Measurements from ENCODE around the gene ZHX3. TPM values are rescaled to one million over a fixed set of nuclear protein-coding genes. Genes with fewer than 3 reads are reported as not detected.

ZHX3 gene
- total RNA-seq, 1 experiment from 2014 or later: 24.6 TPM

- BruUV-seq (replicated peaks): no TSS peak
- no peaks in the 10 kb centered on the region for H3K9me3 Mint-ChIP-seq (ENCODE audit: unreplicated experiment)
- no peak overlapping the region for H3K27ac Mint-ChIP-seq (ENCODE audit: unreplicated experiment)
Observed at GRCh38 chr20:41260734-41261220, 56.8 kb downstream of the ZHX3 start.

GRCh38 chr20:41259309-41259708 is 58.2 kb downstream of the ZHX3 start:
- TF ChIP-seq CTCF (IDR thresholded peaks at IDR 0.05; ENCODE audit: insufficient read depth in 1 of 2, low read depth in 1 of 2, low read length in 1 of 2, severe bottlenecking in 1 of 2, unreplicated experiment in 1 of 2): no peak
- intact Hi-C loops (cut with micrococcal nuclease; ENCODE audit: unreplicated experiment): no loop called here
- H3K27me3 ChIP-seq (replicated peaks; ENCODE audit: control insufficient read depth, insufficient read depth, low read length): no peaks in the 10 kb centered on the region
- H3K9me3 ChIP-seq: no peaks in the 10 kb centered on the region
- no peaks in the 10 kb centered on the region for H3K36me3 Mint-ChIP-seq (ENCODE audit: insufficient read depth, unreplicated experiment)
- no peaks in the 10 kb centered on the region for H3K4me1 ChIP-seq
- H3K4me1 Mint-ChIP-seq (ENCODE audit: low read depth, unreplicated experiment): no peaks in the 10 kb centered on the region
- no TSS peak for BruUV-seq (replicated peaks)
- ChIA-PET CTCF (no interaction called here), POLR2A (no interaction called here)
- H3K27ac Mint-ChIP-seq (ENCODE audit: unreplicated experiment): no peak overlapping the region
- H3K9me3 Mint-ChIP-seq (ENCODE audit: unreplicated experiment): no peaks in the 10 kb centered on the region
- no peaks in the 10 kb centered on the region for H3K27me3 Mint-ChIP-seq (ENCODE audit: insufficient read depth, unreplicated experiment)
- no peak overlapping the region for H3K4me3 ChIP-seq (ENCODE audit: low read depth, low read length)
- H3K4me3 Mint-ChIP-seq (ENCODE audit: unreplicated experiment): no peak overlapping the region
- DNase-seq: no peak
- no peaks in the 10 kb centered on the region for H3K36me3 ChIP-seq (ENCODE audit: control insufficient read depth, insufficient read depth, low read length)

More at GRCh38 chr20:41260734-41261220, 56.8 kb downstream of the ZHX3 start:
- DNase-seq: no peak
- no peaks in the 10 kb centered on the region for H3K4me1 ChIP-seq
- Mint-ChIP-seq H3K27me3 (ENCODE audit: insufficient read depth, unreplicated experiment) (no peaks in the 10 kb centered on the region), H3K36me3 (ENCODE audit: insufficient read depth, unreplicated experiment) (no peaks in the 10 kb centered on the region), H3K4me3 (ENCODE audit: unreplicated experiment) (no peak overlapping the region), H3K4me1 (ENCODE audit: low read depth, unreplicated experiment) (no peaks in the 10 kb centered on the region)
- H3K27me3 ChIP-seq (replicated peaks; ENCODE audit: control insufficient read depth, insufficient read depth, low read length): no peaks in the 10 kb centered on the region
- no peak for TF ChIP-seq CTCF (IDR thresholded peaks at IDR 0.05; ENCODE audit: insufficient read depth in 1 of 2, low read depth in 1 of 2, low read length in 1 of 2, severe bottlenecking in 1 of 2, unreplicated experiment in 1 of 2)
- no peak overlapping the region for H3K4me3 ChIP-seq (ENCODE audit: low read depth, low read length)
- no peaks in the 10 kb centered on the region for H3K9me3 ChIP-seq
- intact Hi-C loops (cut with micrococcal nuclease; ENCODE audit: unreplicated experiment): no loop called here
- no peaks in the 10 kb centered on the region for H3K36me3 ChIP-seq (ENCODE audit: control insufficient read depth, insufficient read depth, low read length)
- CTCF ChIA-PET: interaction anchor here (1.2 kb wide), 1 partner anchor 80 kb away, joined by 4 read pairs; the partner anchor contains the start of gene LPIN3
- POLR2A ChIA-PET: no interaction called here

- no peaks in the 10 kb centered on the region for H3K36me3 Mint-ChIP-seq (ENCODE audit: insufficient read depth, unreplicated experiment)
- ChIA-PET POLR2A (no interaction called here), CTCF (no interaction called here)
- Histone ChIP-seq H3K4me3 (ENCODE audit: low read depth, low read length) (no peak overlapping the region), H3K9me3 (no peaks in the 10 kb centered on the region), H3K27me3 (replicated peaks; ENCODE audit: control insufficient read depth, insufficient read depth, low read length) (no peaks in the 10 kb centered on the region), H3K36me3 (ENCODE audit: control insufficient read depth, insufficient read depth, low read length) (no peaks in the 10 kb centered on the region), H3K4me1 (no peaks in the 10 kb centered on the region)
- H3K27me3 Mint-ChIP-seq (ENCODE audit: insufficient read depth, unreplicated experiment): no peaks in the 10 kb centered on the region
- no peak for TF ChIP-seq CTCF (IDR thresholded peaks at IDR 0.05; ENCODE audit: insufficient read depth in 1 of 2, low read depth in 1 of 2, low read length in 1 of 2, severe bottlenecking in 1 of 2, unreplicated experiment in 1 of 2)
- no peaks in the 10 kb centered on the region for H3K4me1 Mint-ChIP-seq (ENCODE audit: low read depth, unreplicated experiment)
- intact Hi-C loops (cut with micrococcal nuclease; ENCODE audit: unreplicated experiment): no loop called here
- H3K9me3 Mint-ChIP-seq (ENCODE audit: unreplicated experiment): no peaks in the 10 kb centered on the region
- no TSS peak for BruUV-seq (replicated peaks)
- no peak overlapping the region for H3K4me3 Mint-ChIP-seq (ENCODE audit: unreplicated experiment)
- DNase-seq: no peak
- H3K27ac Mint-ChIP-seq (ENCODE audit: unreplicated experiment): no peak overlapping the region
Observed at GRCh38 chr20:41258474-41258873, 59.1 kb downstream of the ZHX3 start.
